Raji (cell line): ENCODE results near the gene PRR18.

Source experiments
- POLR2A ChIP-seq: IDR thresholded peaks from 2 replicates; pipeline ENCODE4 v1.6.1; 2011; ENCODE audit warnings: low read depth, low read length, control low read depth; ENCODE audit not compliant: insufficient read depth

The PRR18 gene

DNA sequence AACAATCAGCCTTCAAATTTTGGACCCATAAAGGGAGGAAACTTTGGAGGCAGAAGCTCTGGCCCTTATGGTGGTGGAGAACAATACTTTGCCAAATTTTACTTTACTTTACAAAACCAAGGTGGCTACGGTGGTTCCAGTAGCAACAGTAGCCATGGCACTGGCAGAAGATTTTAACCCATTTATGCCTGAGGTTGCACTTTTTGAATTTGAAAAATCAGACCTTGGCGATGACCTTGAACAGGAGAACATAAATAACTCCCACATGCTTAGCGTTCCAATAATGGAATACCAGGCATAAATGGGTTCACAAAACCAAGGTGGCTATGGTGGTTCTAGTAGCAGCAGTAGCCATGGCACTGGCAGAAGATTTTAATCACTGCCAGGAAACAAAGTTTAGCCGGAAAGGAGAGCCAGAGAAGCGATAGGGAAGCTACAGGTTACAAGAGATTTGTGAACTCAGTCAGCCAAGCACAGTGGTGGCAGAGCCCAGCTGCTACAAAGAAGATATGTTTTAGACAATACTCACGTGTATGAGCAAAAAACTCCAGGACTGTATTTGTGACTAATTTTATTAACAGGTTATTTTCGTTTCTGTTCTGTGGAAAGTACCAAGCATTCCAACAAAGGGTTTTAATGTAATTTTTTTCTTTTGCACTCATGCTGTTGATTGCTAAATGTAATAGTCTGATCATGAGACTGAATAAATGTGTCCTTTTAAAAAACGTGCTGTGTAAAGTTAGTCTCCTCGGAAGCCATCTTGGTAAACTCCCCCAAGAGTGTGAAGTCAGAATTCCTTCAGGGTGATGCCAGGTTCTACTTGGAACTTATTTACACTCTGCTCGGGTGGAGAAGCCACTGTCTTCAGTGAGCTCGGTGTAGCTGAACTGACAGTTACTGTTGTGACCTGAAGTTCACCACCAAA, 27.4 kb upstream of the PRR18 start:
- TF ChIP-seq POLR2A = no peak

DNA sequence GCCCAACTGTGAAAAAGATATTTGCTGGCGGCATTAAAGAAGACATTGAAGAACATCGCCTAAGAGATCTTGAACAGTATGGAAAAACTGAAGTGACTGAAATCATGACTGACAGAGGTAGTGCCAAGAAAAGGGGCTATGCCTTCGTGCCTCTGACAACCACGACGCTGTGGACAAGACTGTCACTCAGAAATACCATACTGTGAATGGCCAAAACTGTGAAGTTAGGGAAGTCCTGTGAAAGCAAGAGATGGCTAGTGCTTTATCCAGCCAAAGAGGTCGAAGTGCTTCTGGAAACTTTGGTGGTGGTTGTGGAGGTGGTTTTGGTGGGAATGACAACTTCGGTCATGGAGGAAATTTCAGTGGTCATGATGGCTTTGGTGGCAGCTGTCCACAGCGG, 26.7 kb upstream of the PRR18 start:
- TF ChIP-seq POLR2A = no peak

DNA sequence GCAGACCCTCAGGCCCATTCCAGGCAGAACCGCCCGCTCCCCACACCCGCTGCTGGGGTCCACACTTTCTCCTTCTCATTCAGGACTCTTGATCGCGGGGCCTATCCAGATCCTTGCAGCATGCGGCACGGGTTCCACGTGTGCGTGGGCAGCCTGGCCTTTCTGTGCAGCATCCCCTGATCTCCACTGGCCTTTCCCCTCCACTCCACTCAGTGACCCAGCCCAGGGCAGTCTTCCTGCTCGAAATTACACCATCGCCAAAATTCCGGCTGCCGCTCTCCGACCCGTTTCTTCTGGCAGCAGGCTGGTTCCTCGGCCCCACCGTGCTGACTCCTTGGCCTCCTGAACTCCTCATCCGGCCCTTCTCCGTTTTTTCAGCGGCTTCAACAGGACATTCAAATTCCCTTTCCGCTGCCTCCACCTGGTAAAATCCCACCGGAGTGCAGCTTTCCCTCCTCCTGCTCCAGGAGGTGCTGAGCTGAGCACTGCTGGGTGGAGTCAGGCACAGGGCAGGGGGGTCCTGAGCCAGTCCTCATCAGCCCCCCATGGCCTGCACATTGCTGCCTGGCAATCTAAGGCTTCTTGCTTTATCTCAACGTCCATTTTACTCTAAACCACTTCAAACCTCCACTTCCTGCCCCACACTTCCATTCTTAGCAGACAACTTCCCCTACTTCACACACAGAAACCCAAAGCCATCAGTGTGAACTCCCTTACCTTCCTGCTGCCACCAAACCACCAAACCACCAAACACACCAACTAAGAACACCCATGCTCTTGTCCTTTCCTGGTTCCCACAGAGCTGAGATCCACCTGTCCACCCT, 25.2 kb upstream of the PRR18 start:
- TF ChIP-seq POLR2A = no peak

DNA sequence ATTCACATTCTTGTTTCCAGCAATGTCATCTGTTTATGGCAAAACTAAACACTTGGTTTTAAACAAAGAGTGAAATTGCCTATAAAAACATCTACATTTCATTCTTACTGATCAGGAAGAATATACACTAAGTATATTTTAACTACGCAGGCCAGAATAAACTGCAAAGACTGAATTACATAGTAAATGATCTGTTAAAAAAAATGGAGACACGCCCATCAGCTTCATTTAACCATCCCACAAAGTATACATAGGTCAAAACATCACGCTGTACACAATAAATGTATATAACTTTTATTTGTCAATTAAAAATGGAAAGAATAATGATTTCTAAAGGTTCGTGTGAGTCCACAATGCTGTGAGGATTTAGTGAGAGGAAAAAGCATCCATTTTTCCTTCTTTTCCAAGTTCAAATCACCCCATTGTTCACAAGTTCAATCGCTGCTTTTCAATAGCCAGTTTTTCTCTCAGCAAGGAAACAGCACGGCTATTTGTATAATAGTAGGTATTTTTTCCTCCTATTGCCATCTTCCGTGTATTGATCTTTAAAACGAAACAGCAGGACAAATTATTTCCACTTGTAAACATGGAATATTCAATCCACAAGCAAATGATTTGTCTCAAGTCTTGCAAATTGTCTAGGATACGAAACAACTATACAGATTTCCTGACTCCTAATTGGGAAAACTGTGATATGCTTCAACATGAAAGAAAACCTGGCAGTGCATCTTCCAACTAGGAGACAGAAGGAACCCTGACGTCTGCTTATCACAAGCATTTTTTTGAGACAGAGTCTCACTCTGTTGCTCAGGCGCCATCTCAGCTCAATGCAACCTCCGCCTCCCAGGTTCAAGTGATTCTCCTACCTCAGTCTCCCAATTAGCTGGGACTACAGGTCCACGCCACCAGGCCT, 23.6 kb upstream of the PRR18 start:
- TF ChIP-seq POLR2A = no peak

DNA sequence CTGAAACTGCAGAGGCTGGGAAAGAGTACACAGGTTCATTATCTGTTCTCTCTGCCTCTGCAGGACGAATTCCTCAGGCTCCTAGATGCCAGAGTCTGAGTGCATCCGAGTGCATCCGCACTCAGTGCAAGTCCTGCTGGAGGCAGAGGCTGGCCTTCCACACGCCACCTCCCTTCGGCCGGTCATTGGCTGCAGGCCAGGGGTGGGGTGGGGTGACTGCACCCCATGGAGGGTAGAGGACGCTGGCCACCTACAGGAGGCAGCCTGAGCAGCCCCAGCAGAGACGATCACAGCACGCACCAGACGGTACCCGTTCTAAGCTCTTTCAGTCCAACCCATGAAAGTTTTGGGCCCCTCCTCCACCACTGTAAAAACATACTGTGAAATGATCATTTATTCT, 22.4 kb upstream of the PRR18 start:
- TF ChIP-seq POLR2A = no peak

DNA sequence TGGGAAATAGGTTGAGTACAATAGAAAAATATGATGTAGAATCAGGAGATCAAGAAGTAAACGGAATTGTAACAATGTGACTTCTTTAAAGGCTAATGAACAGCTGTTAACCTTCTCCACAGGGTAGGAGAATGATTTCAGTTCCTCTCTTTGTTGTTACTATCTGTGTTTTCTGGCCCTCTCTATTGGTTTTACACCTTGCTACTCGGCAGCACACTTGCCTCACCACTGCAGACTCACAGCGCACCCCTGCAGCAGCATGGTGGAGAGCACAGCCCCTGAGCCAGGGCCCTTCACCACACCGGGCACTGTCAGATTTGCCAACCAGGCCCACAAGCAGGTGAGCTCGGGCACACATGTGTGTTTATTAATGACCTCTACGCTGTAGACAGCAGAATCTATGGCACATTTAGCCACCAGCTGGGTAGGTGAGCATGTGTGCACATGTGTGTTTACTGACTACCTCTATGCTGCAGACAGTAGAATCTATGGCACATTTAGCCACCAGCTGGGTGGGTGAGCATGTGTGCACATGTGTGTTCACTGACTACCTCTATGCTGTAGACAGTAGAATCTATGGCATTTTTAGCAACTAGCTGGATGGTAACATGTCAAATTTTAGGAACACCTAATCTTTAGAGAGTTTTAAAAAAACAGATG, 17.3 kb upstream of the PRR18 start:
- no peak for TF ChIP-seq POLR2A

DNA sequence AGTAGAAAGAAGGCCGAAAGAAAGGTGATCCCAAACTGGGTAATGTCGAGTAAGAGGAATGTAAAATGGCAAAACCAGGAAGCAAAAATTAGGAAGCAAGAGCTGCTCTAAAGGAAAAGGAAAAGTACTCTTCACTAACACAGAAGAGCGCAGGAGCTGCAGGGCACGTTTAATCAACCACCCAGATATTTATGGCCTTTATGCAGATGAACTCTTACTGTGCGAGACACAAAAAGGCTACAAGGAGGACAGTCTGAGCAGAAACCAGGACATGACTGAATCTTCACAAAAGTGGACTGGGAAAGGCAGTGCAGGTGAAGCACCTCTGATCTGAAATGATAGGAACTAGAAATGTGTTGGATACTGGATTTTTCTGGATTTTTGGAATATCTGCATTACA, 15.2 kb upstream of the PRR18 start:
- no peak for TF ChIP-seq POLR2A

DNA sequence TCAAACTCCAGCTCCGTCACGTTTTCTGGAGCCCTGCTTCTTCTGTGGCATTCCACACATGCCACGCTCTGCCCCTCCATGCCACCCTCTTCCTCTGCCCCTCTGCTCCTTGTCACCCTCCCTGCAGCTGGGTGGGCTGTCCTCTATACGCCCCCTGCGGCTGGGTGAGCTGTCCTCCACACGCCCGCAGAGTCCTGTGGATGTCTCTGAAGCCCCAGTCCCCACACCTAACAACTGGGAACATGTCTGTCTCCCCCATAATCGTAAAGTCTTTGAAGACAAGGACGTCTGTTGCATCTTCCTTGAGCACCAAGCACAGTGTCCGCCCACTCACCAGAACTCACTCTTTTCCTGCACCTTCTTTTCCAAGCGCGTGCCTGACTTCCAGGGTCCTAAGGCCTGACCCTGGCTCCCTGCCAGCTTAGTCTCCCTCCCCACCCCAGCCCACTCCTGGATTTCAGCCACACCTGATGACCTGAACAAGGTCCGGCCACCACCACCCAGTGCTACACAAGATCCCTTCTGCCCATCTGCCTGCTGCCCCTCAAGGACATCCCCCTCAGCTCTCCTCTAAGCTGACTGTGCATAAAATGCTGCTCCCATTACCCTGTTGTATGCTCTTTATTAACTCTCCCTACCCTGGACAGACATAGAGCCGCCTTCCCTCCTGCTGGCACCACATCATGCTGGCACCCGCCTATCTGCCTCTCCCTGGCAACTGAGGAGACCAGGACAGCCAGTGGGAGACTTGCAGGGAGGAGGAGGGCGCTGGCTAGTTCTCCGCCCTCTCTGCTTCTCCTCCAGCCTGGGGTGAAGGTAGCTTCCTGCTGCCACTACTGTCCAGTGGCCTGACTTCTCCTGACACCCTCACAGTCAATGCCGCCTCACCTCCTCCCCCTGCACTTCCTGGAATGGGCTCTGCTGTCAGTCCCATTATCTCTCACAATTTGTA, 10.7 kb upstream of the PRR18 start:
- no peak for TF ChIP-seq POLR2A

DNA sequence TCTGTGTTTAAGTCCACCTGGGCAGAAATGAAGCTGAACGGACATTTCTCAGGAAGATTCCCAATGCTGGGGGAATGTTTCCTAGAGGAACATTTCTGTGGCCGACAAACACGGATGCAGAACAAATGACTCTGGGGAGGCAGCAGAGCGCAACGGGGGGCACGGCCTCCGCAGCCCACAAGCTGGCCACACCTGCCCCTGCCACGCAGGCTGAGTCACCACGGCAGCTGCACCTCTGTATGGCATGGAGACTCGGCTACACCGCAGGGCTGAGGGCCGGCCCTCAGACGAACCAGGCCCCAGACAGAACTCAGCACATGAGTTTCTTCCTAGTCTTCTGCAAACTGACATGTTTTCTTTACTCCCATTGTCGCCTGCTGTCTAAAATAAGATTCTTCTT, 10.0 kb upstream of the PRR18 start:
- TF ChIP-seq POLR2A = no peak

DNA sequence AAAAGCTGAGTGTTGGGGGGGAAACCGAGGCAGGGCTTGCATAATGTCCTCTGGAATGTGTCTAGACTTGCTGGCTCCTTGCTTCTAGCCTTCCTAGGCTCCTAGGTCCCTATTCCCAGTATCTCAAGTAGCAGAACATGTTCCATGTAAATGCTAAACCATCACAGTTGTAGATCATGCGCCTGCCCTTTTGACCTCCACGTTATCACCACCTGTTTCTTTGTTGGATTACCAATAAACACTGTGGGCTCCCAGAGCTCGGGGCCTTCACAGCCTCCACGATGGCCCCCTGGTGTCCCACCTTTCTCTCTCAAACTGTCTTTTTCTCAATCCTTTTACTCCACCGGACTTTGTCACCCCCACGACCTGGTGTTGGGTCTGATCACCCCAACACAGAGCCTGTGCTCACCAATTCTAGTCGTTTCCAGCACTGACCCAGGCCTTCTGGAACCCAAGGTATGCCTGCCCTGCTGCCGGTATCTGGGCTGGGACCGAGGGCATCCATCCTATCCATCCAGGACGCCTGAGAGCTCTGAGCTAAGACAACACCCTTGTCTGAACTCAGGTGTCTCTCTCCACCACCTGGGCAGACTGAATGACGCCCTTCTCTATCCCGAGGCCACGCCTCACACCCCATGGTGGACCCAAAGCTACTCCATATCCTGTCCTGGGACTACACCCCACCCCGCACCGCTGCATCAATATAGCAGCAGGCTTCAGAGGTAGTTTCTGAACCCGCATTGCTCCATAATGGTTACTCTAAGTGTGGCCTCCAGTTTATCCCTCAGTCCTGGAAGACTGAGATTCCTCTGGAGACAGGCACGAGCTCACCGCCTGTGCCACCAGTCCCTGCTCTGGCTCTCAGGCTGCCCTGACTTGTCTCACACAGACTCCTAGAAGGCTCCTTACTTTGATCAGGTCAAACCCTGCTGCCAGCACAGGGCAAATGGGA, 9.3 kb upstream of the PRR18 start:
- TF ChIP-seq POLR2A = no peak

DNA sequence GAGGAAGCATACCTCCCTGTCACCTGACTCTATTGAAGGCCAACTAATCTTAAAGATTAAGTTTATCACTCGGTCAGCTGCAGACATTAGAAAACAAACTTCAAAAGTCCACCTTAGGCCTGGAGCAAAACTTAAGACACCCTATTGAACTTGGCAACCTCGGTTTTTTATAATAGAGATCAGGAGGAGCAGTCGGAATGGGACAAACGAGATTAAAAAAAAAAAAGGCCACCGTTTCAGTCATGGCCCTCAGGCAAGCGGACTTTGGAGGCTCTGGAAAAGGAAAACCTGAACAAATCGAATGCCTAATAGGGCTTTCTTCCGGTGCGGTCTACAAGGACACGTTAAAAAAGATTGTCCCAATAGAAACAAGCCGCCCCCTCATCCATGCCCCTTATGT, 7.2 kb upstream of the PRR18 start:
- no peak for TF ChIP-seq POLR2A

DNA sequence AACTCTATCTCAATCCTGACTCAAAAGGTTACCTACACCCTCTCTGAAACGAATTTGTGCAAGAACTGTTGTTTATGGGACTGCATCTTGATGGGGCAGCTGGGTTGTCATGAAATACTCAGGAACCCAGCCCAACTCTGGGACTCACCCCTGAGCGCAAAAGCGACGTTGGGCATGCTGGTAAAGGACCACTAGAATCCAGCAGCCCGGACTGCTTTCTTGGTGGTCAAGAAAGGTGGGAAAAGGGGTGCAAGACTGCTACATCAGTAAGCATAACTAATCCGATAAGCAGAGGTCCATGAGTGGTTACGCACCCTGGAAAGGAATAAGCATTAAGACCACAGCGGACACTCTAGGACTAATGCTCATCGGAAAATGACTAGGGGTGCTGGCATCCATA, 6.3 kb upstream of the PRR18 start:
- no peak for TF ChIP-seq POLR2A

DNA sequence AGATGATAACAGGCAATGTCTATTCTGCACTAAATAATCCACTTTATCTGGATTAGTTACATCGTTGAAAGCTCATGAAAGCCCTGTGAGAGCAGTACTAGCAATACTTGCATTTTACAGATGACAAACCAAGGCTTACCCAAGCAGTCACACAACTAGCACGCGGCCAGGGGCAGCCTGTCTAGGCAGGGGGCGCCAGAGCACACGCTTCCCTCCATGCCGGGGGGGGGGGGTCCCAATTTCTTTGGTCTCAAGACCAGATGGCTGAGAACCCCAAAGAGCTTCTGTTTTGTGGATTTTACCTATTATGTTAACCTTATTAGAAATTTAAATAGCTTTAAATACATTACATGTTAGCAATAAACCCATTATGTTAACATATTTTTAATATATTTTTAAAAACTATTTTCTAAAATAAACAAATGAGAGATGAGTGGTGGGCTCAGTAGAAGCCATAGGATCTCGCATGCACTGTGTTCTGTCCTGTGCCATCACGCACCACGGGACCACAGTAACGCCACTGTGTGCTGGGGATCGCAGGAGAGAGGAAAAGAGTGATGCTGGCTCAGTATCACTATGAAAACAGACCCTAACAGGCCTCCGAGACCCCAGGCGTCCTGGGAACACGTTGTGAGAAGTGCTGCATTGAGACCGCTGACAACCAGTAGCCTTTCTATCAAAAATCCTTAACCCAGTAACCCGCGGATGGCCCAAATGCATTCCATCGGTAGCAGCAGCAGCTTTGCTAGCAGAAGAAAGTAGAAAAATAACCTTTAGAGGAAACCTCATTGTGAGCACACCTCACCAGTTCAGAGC, 5.3 kb upstream of the PRR18 start:
- no peak for TF ChIP-seq POLR2A
